ENCODE results near the gene PRR5L. TPM values are rescaled to one million over a fixed set of nuclear protein-coding genes. Genes with fewer than 3 reads are reported as not detected.

The PRR5L gene, protein sequence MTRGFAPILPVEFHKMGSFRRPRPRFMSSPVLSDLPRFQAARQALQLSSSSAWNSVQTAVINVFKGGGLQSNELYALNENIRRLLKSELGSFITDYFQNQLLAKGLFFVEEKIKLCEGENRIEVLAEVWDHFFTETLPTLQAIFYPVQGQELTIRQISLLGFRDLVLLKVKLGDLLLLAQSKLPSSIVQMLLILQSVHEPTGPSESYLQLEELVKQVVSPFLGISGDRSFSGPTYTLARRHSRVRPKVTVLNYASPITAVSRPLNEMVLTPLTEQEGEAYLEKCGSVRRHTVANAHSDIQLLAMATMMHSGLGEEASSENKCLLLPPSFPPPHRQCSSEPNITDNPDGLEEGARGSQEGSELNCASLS
- total RNA-seq (2022) = 0.12 TPM in 1 of 2 replicates, not detected in the other
- Bru-seq, nascent RNA = percentile 19 among the genes with signal in this experiment
- percentile 22 among the genes with signal in this experiment for BruChase-seq, experiment 1, labeled RNA remaining after a 2-hour chase
- percentile 20 among the genes with signal in this experiment for BruChase-seq, experiment 2, labeled RNA remaining after a 6-hour chase
- long read RNA-seq, partial matches to known transcripts = 0 of 1 reads
- long read RNA-seq, other reads (novel, unspliced or antisense) = 1 of 1 reads

GRCh38 chr11:36295926-36296325 lies at the start of gene PRR5L:
Gene PRR5L, plus strand, starts transcription at chr11:36296288. Its CDS starts 104,834 bp downstream, at chr11:36401122.
- no peak within 1 kb of the TSS for H3K27ac Mint-ChIP-seq (ENCODE audit: unreplicated experiment)
- no peaks in the 10 kb centered on the region for H3K9me3 Mint-ChIP-seq (ENCODE audit: unreplicated experiment)
- H3K36me3 ChIP-seq (ENCODE audit: control insufficient read depth, insufficient read depth, low read length) = no peaks in the 10 kb centered on the region
- H3K4me1 Mint-ChIP-seq (ENCODE audit: low read depth, unreplicated experiment) = no peaks in the 10 kb centered on the region
- no peaks in the 10 kb centered on the region; the same call in 1 of the 2 replicates for H3K27me3 ChIP-seq (replicated peaks; ENCODE audit: control insufficient read depth, insufficient read depth, low read length)
- H3K27me3 Mint-ChIP-seq (ENCODE audit: insufficient read depth, unreplicated experiment) = peaks cover 17% of the 10 kb centered on the region
- H3K9me3 ChIP-seq = no peaks in the 10 kb centered on the region
- H3K36me3 Mint-ChIP-seq (ENCODE audit: insufficient read depth, unreplicated experiment) = no peaks in the 10 kb centered on the region
- TF ChIP-seq, protein P1, sequence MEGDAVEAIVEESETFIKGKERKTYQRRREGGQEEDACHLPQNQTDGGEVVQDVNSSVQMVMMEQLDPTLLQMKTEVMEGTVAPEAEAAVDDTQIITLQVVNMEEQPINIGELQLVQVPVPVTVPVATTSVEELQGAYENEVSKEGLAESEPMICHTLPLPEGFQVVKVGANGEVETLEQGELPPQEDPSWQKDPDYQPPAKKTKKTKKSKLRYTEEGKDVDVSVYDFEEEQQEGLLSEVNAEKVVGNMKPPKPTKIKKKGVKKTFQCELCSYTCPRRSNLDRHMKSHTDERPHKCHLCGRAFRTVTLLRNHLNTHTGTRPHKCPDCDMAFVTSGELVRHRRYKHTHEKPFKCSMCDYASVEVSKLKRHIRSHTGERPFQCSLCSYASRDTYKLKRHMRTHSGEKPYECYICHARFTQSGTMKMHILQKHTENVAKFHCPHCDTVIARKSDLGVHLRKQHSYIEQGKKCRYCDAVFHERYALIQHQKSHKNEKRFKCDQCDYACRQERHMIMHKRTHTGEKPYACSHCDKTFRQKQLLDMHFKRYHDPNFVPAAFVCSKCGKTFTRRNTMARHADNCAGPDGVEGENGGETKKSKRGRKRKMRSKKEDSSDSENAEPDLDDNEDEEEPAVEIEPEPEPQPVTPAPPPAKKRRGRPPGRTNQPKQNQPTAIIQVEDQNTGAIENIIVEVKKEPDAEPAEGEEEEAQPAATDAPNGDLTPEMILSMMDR (IDR thresholded peaks at IDR 0.05; ENCODE audit: insufficient read depth in 1 of 2, low read depth in 1 of 2, low read length in 1 of 2, severe bottlenecking in 1 of 2, unreplicated experiment in 1 of 2) = no peak
- H3K4me1 ChIP-seq = no peaks in the 10 kb centered on the region
- no peak for DNase-seq
- H3K4me3 ChIP-seq (ENCODE audit: low read depth, low read length) = no peak within 1 kb of the TSS
- intact Hi-C loops (cut with micrococcal nuclease; ENCODE audit: unreplicated experiment) = no loop called here
- POLR2A ChIA-PET = no interaction called here
- no peak within 1 kb of the TSS for H3K4me3 Mint-ChIP-seq (ENCODE audit: unreplicated experiment)
- no TSS peak for BruUV-seq (replicated peaks)
- CTCF ChIA-PET = interaction anchor here (1.0 kb wide), 1 partner anchor 183 kb away, joined by 3 read pairs; no protein-coding TSS in a partner anchor

DNA sequence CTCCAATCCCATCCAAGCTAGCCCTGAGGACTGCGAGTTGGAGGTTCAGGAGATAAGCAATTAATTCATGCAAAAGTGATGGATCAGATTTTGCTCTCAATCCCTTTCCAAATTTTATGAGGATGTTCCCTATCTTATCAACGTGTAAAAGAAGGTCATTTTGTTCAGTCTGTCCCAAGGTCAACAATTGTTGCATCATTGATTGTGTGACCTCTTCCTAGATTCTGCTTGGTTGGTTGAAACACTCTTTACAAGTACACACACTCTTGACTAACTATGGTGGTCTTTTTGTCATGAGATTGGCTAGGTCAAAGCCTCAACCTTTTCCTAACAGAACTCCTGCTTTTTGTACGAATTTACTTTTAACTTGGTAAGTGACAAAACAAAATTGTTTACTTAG lies 48.6 kb upstream of the PRR5L start:
- Mint-ChIP-seq H3K27ac (ENCODE audit: unreplicated experiment) (no peak overlapping the region), H3K36me3 (ENCODE audit: insufficient read depth, unreplicated experiment) (no peaks in the 10 kb centered on the region), H3K4me1 (ENCODE audit: low read depth, unreplicated experiment) (peaks cover 7% of the 10 kb centered on the region), H3K27me3 (ENCODE audit: insufficient read depth, unreplicated experiment) (no peaks in the 10 kb centered on the region), H3K9me3 (ENCODE audit: unreplicated experiment) (no peaks in the 10 kb centered on the region), H3K4me3 (ENCODE audit: unreplicated experiment) (no peak overlapping the region)
- no peak for DNase-seq
- intact Hi-C loops (cut with micrococcal nuclease; ENCODE audit: unreplicated experiment) = no loop called here
- TF ChIP-seq, protein P1 (IDR thresholded peaks at IDR 0.05; ENCODE audit: insufficient read depth in 1 of 2, low read depth in 1 of 2, low read length in 1 of 2, severe bottlenecking in 1 of 2, unreplicated experiment in 1 of 2) = no peak
- Histone ChIP-seq H3K36me3 (ENCODE audit: control insufficient read depth, insufficient read depth, low read length) (no peaks in the 10 kb centered on the region), H3K4me1 (no peaks in the 10 kb centered on the region), H3K27me3 (replicated peaks; ENCODE audit: control insufficient read depth, insufficient read depth, low read length) (no peaks in the 10 kb centered on the region), H3K9me3 (no peaks in the 10 kb centered on the region), H3K4me3 (ENCODE audit: low read depth, low read length) (no peak overlapping the region)
- POLR2A ChIA-PET = no interaction called here
- BruUV-seq (replicated peaks) = no TSS peak
- CTCF ChIA-PET = no interaction called here

- Mint-ChIP-seq H3K4me1 (ENCODE audit: low read depth, unreplicated experiment) (peaks cover 7% of the 10 kb centered on the region), H3K27me3 (ENCODE audit: insufficient read depth, unreplicated experiment) (no peaks in the 10 kb centered on the region), H3K27ac (ENCODE audit: unreplicated experiment) (no peak overlapping the region), H3K4me3 (ENCODE audit: unreplicated experiment) (no peak overlapping the region), H3K36me3 (ENCODE audit: insufficient read depth, unreplicated experiment) (no peaks in the 10 kb centered on the region), H3K9me3 (ENCODE audit: unreplicated experiment) (no peaks in the 10 kb centered on the region)
- no peaks in the 10 kb centered on the region for H3K4me1 ChIP-seq
- H3K4me3 ChIP-seq (ENCODE audit: low read depth, low read length) = no peak overlapping the region
- intact Hi-C loops (cut with micrococcal nuclease; ENCODE audit: unreplicated experiment) = no loop called here
- no peaks in the 10 kb centered on the region for H3K27me3 ChIP-seq (replicated peaks; ENCODE audit: control insufficient read depth, insufficient read depth, low read length)
- no peaks in the 10 kb centered on the region for H3K36me3 ChIP-seq (ENCODE audit: control insufficient read depth, insufficient read depth, low read length)
- BruUV-seq (replicated peaks) = no TSS peak
- no peak for DNase-seq
- H3K9me3 ChIP-seq = no peaks in the 10 kb centered on the region
- TF ChIP-seq, protein P1 (IDR thresholded peaks at IDR 0.05; ENCODE audit: insufficient read depth in 1 of 2, low read depth in 1 of 2, low read length in 1 of 2, severe bottlenecking in 1 of 2, unreplicated experiment in 1 of 2) = no peak
- ChIA-PET POLR2A (no interaction called here), CTCF (no interaction called here)
These were observed 47.7 kb upstream of the PRR5L start for GRCh38 chr11:36248436-36248835.
